ENCODE data around the gene C22orf39. TPM values are rescaled to one million over a fixed set of nuclear protein-coding genes. Genes with fewer than 3 reads are reported as not detected.

The C22orf39 gene
- total RNA-seq, 4 donors from 2014 or later = 26.6 to 50.7 (median 39.4) TPM

DNA sequence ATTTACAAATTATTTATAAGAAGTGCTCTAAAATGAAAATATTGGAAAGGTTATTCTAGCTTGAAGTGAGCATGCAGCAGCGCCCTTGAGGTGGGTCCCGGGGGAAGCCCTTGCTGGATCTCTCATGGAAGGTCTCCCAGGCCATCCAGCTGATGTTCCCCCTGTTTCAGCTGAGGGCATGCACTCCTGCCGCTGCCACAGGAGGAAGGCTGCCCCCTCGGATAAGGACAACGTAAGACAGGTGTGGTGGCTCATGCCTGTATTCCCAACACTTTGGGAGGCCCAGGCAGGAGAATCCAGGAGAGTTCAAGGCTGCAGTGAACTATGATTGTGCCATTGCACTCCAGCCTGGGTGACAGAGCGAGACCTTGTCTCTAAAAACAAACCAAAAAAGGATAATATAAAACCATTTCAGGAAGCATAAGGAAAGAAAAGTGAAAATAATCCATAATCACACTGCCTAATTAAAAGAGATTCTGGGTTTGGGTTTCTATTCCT lies 47.2 kb upstream of the C22orf39 start:
- Histone ChIP-seq H3K27ac (no peak overlapping the region), H3K4me1 (no peaks in the 10 kb centered on the region), H3K9me3 (no peaks in the 10 kb centered on the region), H3K4me3 (no peak overlapping the region), H3K36me3 (no peaks in the 10 kb centered on the region), H3K27me3 (no peaks in the 10 kb centered on the region)
- DNase-seq = no peak
- 88 to 100% methylated on average over 1 to 6 of the region's 6 CpGs for WGBS, 2 donors (ENCODE audit: low coverage in 1 of 2)
- intact Hi-C loops (cut with DNase I; ENCODE audit: low total_unique reads) = no loop called here
- in situ Hi-C loops (cut with MboI; ENCODE audit: low pct_ligation_motif_present in 1 of 4, low pct_unique_long_range_greater_than_20kb in 1 of 4, low sequenced_read_pairs in 3 of 4) = no loop called here
- TF ChIP-seq POLR2AphosphoS5 (IDR thresholded peaks at IDR 0.05) (no peak), EP300 (IDR thresholded peaks at IDR 0.05; ENCODE audit: low read depth) (no peak), POLR2A (IDR thresholded peaks at IDR 0.05) (no peak)
- TF ChIP-seq, protein P1, sequence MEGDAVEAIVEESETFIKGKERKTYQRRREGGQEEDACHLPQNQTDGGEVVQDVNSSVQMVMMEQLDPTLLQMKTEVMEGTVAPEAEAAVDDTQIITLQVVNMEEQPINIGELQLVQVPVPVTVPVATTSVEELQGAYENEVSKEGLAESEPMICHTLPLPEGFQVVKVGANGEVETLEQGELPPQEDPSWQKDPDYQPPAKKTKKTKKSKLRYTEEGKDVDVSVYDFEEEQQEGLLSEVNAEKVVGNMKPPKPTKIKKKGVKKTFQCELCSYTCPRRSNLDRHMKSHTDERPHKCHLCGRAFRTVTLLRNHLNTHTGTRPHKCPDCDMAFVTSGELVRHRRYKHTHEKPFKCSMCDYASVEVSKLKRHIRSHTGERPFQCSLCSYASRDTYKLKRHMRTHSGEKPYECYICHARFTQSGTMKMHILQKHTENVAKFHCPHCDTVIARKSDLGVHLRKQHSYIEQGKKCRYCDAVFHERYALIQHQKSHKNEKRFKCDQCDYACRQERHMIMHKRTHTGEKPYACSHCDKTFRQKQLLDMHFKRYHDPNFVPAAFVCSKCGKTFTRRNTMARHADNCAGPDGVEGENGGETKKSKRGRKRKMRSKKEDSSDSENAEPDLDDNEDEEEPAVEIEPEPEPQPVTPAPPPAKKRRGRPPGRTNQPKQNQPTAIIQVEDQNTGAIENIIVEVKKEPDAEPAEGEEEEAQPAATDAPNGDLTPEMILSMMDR (IDR thresholded peaks at IDR 0.05) = no peak

DNA sequence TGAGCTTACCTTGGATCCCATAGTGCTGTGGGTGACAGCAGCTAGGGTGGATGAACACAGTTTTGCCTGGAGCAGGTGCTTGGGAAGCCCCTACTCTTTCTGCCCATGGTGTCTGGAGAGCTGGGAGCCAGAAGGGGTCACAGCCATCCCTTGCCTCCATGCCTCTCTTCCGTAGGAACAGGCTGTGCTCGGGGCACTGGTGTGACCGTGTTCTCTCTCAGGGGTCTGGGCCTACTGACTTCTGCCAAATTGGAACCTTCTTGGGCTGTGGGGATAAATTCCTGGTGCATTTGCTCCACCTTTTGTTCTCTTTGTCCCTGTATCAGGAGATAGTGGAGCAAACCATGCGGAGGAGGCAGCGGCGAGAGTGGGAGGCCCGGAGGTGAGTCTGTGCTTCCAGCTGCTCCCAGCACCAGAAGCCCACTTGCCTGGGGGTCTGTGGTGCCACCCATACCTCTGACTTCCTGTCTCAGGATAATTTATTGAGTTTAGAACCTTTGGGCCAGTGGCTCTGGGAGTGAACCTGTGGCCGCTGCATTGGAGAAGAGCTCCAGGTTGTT lies 46.6 kb upstream of the C22orf39 start:
- 100% methylated on average over 8 of the region's 8 CpGs; no CpG with 5 or more reads in 1 of the 2 donors for WGBS, 2 donors (ENCODE audit: low coverage in 1 of 2)
- intact Hi-C loops (cut with DNase I; ENCODE audit: low total_unique reads) = no loop called here
- DNase-seq = no peak
- Histone ChIP-seq H3K27ac (no peak overlapping the region), H3K4me3 (no peak overlapping the region), H3K4me1 (no peaks in the 10 kb centered on the region), H3K27me3 (no peaks in the 10 kb centered on the region), H3K36me3 (no peaks in the 10 kb centered on the region), H3K9me3 (no peaks in the 10 kb centered on the region)
- TF ChIP-seq, protein P1 (IDR thresholded peaks at IDR 0.05) = no peak
- TF ChIP-seq POLR2A (IDR thresholded peaks at IDR 0.05) (no peak), EP300 (IDR thresholded peaks at IDR 0.05; ENCODE audit: low read depth) (no peak), POLR2AphosphoS5 (IDR thresholded peaks at IDR 0.05) (no peak)
- in situ Hi-C loops (cut with MboI; ENCODE audit: low pct_ligation_motif_present in 1 of 4, low pct_unique_long_range_greater_than_20kb in 1 of 4, low sequenced_read_pairs in 3 of 4) = no loop called here

DNA sequence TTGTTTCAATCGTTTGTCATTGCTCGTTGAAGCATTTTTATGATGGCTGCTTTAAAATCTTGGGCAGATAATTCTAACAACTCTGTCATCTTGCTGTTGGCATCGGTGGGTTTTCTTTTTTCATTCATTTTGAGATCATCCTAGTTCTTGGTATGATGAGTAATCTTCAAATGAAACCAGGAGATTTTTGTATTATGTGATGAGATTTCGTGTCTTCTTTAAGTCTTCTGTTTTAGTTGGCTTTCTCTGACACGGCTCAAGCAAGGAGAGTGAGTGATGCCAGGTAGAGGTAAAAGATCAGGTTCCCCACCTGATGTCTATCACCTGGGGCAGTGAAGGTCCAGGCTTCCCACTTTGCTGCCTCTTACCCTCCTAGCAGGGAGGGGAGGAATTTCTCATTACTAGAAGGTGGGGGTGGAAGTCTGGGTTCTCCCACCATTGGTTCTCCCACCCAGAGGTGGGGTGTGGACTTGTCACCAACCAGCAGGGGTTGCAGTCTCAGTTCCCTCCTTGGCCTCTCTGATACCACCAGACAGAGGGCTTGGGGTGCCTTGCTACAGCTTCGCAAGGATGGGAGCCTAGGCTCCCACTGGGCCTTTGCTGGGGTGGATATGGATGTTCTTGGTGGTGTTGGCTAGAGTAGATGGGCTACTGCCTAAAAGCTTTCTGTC lies 45.1 kb upstream of the C22orf39 start:
- TF ChIP-seq POLR2AphosphoS5 (IDR thresholded peaks at IDR 0.05) (no peak), POLR2A (IDR thresholded peaks at IDR 0.05) (no peak)
- TF ChIP-seq, protein P1 (IDR thresholded peaks at IDR 0.05) = no peak
- in situ Hi-C loops (cut with MboI; ENCODE audit: low pct_ligation_motif_present in 1 of 4, low pct_unique_long_range_greater_than_20kb in 1 of 4, low sequenced_read_pairs in 3 of 4) (no loop called here), intact Hi-C loops (cut with DNase I; ENCODE audit: low total_unique reads) (no loop called here)
- Histone ChIP-seq H3K9me3 (no peaks in the 10 kb centered on the region), H3K27me3 (no peaks in the 10 kb centered on the region), H3K36me3 (no peaks in the 10 kb centered on the region), H3K4me3 (no peak overlapping the region), H3K27ac (no peak overlapping the region), H3K4me1 (no peaks in the 10 kb centered on the region)
- WGBS, 2 donors (ENCODE audit: low coverage in 1 of 2) = 77 to 94% methylated on average over 5 to 6 of the region's 6 CpGs
- DNase-seq = no peak

DNA sequence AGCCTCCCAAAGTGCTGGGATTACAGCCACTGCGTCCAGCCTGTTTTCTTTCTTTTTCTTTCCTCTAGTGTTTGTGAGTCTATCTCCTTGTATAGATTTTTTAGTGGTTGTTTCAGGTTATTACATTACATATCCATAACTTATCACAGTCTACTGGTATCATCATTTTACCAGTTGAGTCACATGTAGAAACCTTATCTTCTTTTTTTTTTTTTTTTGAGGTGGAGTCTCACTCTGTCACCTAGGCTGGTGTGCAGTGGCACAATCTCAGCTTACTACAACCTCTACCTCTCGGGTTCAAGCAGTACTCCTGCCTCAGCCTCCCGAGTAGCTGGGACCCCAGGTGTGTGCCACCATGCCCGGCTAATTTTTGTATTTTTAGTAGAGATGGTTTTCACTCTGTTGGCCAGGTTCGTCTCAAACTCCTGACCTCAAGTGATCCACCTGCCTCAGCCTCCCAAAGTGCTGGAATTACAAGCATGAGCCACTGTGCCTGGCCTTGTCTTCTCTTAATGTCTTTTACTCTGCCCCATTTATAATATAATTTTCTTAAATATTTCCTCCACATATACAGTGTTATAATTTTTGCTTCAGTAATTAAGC lies 43.2 kb upstream of the C22orf39 start:
- H3K36me3 ChIP-seq = no peaks in the 10 kb centered on the region
- TF ChIP-seq POLR2A (IDR thresholded peaks at IDR 0.05) (no peak), POLR2AphosphoS5 (IDR thresholded peaks at IDR 0.05) (no peak), EP300 (IDR thresholded peaks at IDR 0.05; ENCODE audit: low read depth) (no peak)
- TF ChIP-seq, protein P1 (IDR thresholded peaks at IDR 0.05) = no peak
- no peak overlapping the region for H3K4me3 ChIP-seq
- H3K9me3 ChIP-seq = no peaks in the 10 kb centered on the region
- intact Hi-C loops (cut with DNase I; ENCODE audit: low total_unique reads) (no loop called here), in situ Hi-C loops (cut with MboI; ENCODE audit: low pct_ligation_motif_present in 1 of 4, low pct_unique_long_range_greater_than_20kb in 1 of 4, low sequenced_read_pairs in 3 of 4) (no loop called here)
- 91% methylated on average over 5 of the region's 5 CpGs; no CpG with 5 or more reads in 1 of the 2 donors for WGBS, 2 donors (ENCODE audit: low coverage in 1 of 2)
- no peaks in the 10 kb centered on the region for H3K27me3 ChIP-seq
- no peak for DNase-seq
- H3K4me1 ChIP-seq = no peaks in the 10 kb centered on the region
- H3K27ac ChIP-seq = no peak overlapping the region
